BJ (cell line): Measurements from ENCODE around the gene COPG2. TPM values are rescaled to one million over a fixed set of nuclear protein-coding genes. Genes with fewer than 3 reads are reported as not detected.
"Not testable (repeated sequence)": the region's sequence is repeated elsewhere in the genome, so short reads cannot be mapped to it uniquely, and the experiment has no call there.

Experiments used
- CTCF ChIA-PET: fragments of 350-600 bp; formaldehyde crosslinking; extraction: SDS; loops from one replicate; lab custom pipeline; 2021; ENCODE audit warnings: antibody characterized with exemption, inconsistent platforms; lab: Yijun Ruan, JAX
- POLR2A ChIA-PET: fragments of 300-600 bp; sonication (Branson Sonifier 250); formaldehyde crosslinking; extraction: SDS; loops from one replicate; lab custom pipeline; 2021; ENCODE audit warnings: antibody characterized with exemption; lab: Charles Lee
- DNase-seq: peaks from one replicate; pipeline ENCODE4 v3.0.0-alpha.2; 2011; ENCODE audit warnings: low read depth
- H3K27me3 ChIP-seq: 2 replicates; pipeline ENCODE4 v1.6.0; 2011; ENCODE audit warnings: low read length; ENCODE audit not compliant: control insufficient read depth, insufficient read depth
- H3K36me3 ChIP-seq: 2 replicates; pipeline ENCODE4 v1.5.1; 2011; ENCODE audit warnings: low read length; ENCODE audit not compliant: control insufficient read depth, insufficient read depth
- H3K4me3 ChIP-seq: 2 replicates; pipeline ENCODE4 v1.5.1; 2011; ENCODE audit warnings: low read depth, mild to moderate bottlenecking, control low read depth, low read length
- CTCF ChIP-seq: IDR thresholded peaks from 2 replicates; pipeline ENCODE4 v1.5.1; 2011; ENCODE audit warnings: low read depth, mild to moderate bottlenecking, control low read depth, inconsistent platforms, low read length, moderate library complexity; ENCODE audit not compliant: insufficient read depth
- polyA plus RNA-seq: library from polyadenylated mRNA; depleted of rRNA; stranded (reverse); fragments of >200 nt; gene quantifications from 2 replicates; pipeline ENCODE4 v1.2.3, GENCODE V29; 2011

Gene COPG2
- polyA plus RNA-seq, 1 experiment: 22.1 TPM

- POLR2A ChIA-PET: no interaction called here
- Histone ChIP-seq H3K27me3 (no peaks in the 10 kb centered on the region), H3K36me3 (no peaks in the 10 kb centered on the region), H3K4me3 (no peak overlapping the region)
- CTCF ChIA-PET: interaction anchor here (1.3 kb wide), 1 partner anchor 11 kb away, joined by 3 read pairs; no protein-coding TSS in a partner anchor
- DNase-seq: no peak
- no peak for TF ChIP-seq CTCF
These were observed 115.0 kb downstream of the COPG2 start for GRCh38 chr7:130553398-130554029.

GRCh38 chr7:130544356-130544755 is 124.2 kb downstream of the COPG2 start:
- Histone ChIP-seq H3K27me3 (no peaks in the 10 kb centered on the region), H3K36me3 (no peaks in the 10 kb centered on the region; the same call in 1 of the 2 replicates), H3K4me3 (no peak overlapping the region)
- DNase-seq: no peak
- TF ChIP-seq CTCF: no peak
- CTCF ChIA-PET: no interaction called here
- POLR2A ChIA-PET: no interaction called here

GRCh38 chr7:130543487-130544010 is 125.0 kb downstream of the COPG2 start:
- no peaks in the 10 kb centered on the region; the same call in 1 of the 2 replicates for H3K36me3 ChIP-seq
- CTCF ChIA-PET: no interaction called here
- TF ChIP-seq CTCF: no peak
- no peak for DNase-seq
- no peak overlapping the region for H3K4me3 ChIP-seq
- POLR2A ChIA-PET: no interaction called here
- H3K27me3 ChIP-seq: no peaks in the 10 kb centered on the region

- DNase-seq, H3K36me3 ChIP-seq, H3K27me3 ChIP-seq, POLR2A ChIA-PET, H3K4me3 ChIP-seq, CTCF ChIA-PET: not testable (repeated sequence)
These were observed 126.3 kb downstream of the COPG2 start for GRCh38 chr7:130542297-130542696.

- POLR2A ChIA-PET, H3K4me3 ChIP-seq, H3K27me3 ChIP-seq, CTCF ChIA-PET, H3K36me3 ChIP-seq, DNase-seq: not testable (repeated sequence)
These were observed 127.3 kb downstream of the COPG2 start for GRCh38 chr7:130541287-130541686.

GRCh38 chr7:130537894-130538293 is 130.7 kb downstream of the COPG2 start:
- H3K4me3 ChIP-seq, H3K36me3 ChIP-seq, DNase-seq, CTCF ChIA-PET, H3K27me3 ChIP-seq, POLR2A ChIA-PET: not testable (repeated sequence)

GRCh38 chr7:130529417-130529816 is 139.1 kb downstream of the COPG2 start:
- peaks cover 7% of the 10 kb centered on the region for H3K36me3 ChIP-seq
- H3K4me3 ChIP-seq: no peak overlapping the region
- H3K27me3 ChIP-seq: no peaks in the 10 kb centered on the region
- CTCF ChIA-PET: no interaction called here
- TF ChIP-seq CTCF: no peak
- POLR2A ChIA-PET: no interaction called here
- DNase-seq: no peak

GRCh38 chr7:130527752-130528355 is 140.7 kb downstream of the COPG2 start:
- CTCF ChIA-PET, DNase-seq, POLR2A ChIA-PET, H3K36me3 ChIP-seq, H3K4me3 ChIP-seq, H3K27me3 ChIP-seq: not testable (repeated sequence)
